MCF 10A (cell line): ENCODE results near the gene SRRM1. TPM values are rescaled to one million over a fixed set of nuclear protein-coding genes. Genes with fewer than 3 reads are reported as not detected.
A peak's percentile ranks its signal among the peaks of the same experiment; 100 is the strongest.

Source experiments
- BruUV-seq: library from RNA; stranded (reverse); fragments of 400-500 nt; replicated peaks from 2 replicates; lab custom pipeline; 2021; lab: Mats Ljungman, UMichigan
- CTCF ChIA-PET: fragments of 300-600 bp; sonication (Branson Sonifier 250); formaldehyde crosslinking; extraction: SDS; loops from one replicate; lab custom pipeline; 2021; ENCODE audit warnings: antibody characterized with exemption, inconsistent platforms; lab: Yijun Ruan, JAX
- POLR2A ChIA-PET: fragments of 300-600, 350-650 bp; sonication (Branson Sonifier 250); formaldehyde crosslinking; extraction: SDS; loops from one replicate; lab custom pipeline; 2020; ENCODE audit warnings: antibody characterized with exemption, inconsistent platforms; lab: Yijun Ruan, JAX
- DNase-seq: peaks from one replicate; pipeline ENCODE4 v3.0.0-alpha.2; 2018; ENCODE audit not compliant: unreplicated experiment
- H3K27ac Mint-ChIP-seq: one replicate; pipeline ENCODE4 v1.8.0; 2022; ENCODE audit warnings: mild to moderate bottlenecking, low read depth, mixed read lengths; ENCODE audit not compliant: unreplicated experiment
- H3K27me3 Mint-ChIP-seq: one replicate; pipeline ENCODE4 v1.8.0; 2022; ENCODE audit warnings: mixed read lengths; ENCODE audit not compliant: insufficient read depth, unreplicated experiment
- H3K36me3 Mint-ChIP-seq: one replicate; pipeline ENCODE4 v1.8.0; 2022; ENCODE audit warnings: mild to moderate bottlenecking, moderate library complexity, mixed read lengths; ENCODE audit not compliant: insufficient read depth, unreplicated experiment
- H3K4me1 Mint-ChIP-seq: one replicate; pipeline ENCODE4 v1.8.0; 2022; ENCODE audit warnings: mixed read lengths; ENCODE audit not compliant: insufficient read depth, unreplicated experiment
- H3K4me3 Mint-ChIP-seq: one replicate; pipeline ENCODE4 v1.8.0; 2022; ENCODE audit warnings: mild to moderate bottlenecking, moderate library complexity, mixed read lengths; ENCODE audit not compliant: unreplicated experiment
- H3K9me3 Mint-ChIP-seq: one replicate; pipeline ENCODE4 v1.8.0; 2022; ENCODE audit warnings: mixed read lengths; ENCODE audit not compliant: unreplicated experiment
- intact Hi-C: fragments of 100-400 bp; cut with micrococcal nuclease; formaldehyde crosslinking; loops from 2 replicates; pipeline ENCODE4 v1.14.1; 2022
- total RNA-seq: library from RNA; stranded (reverse); gene quantifications from 2 replicates; pipeline ENCODE4 v1.2.3, GENCODE V29; 2022
- TF ChIP-seq, protein P1 (sequence below): fragments of 200-600 bp; IDR thresholded peaks from one replicate; pipeline ENCODE4 v1.8.0; 2022; ENCODE audit warnings: antibody characterized with exemption, mild to moderate bottlenecking; ENCODE audit not compliant: unreplicated experiment

SRRM1 gene
- total RNA-seq, 1 experiment from 2014 or later: 154 TPM

DNA sequence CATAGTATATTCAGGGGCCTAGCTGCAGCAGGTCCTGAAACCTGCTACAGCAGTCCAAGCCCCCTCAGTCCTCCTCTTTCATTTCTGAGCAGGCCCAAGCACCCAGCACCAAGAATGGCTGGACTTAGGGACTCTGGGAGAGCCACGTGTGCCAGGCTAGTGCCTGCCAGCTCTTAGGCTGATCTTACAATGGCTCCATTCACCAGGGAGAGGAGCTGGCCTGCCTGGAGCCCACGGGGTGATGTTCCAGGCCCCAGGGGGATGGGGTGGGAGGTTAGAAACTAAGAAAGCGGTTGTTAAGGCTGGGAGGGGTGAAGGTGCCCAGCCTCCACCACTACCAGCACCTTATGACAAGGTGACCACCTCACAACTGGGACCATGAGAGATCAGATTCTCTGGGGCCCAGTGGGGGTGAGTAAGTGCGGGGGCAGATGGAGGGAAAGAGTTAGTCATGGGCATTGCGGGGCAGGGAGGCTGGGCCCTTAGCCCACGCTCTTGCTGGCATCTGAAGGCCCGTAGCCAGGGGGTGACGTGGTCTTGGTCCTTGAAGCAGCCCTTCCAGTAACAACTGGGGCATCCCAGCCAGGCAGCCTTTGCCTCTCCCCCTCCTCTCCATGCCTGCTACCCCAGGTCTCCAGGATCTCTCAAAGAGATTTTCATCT lies 71.9 kb downstream of the SRRM1 start:
- POLR2A ChIA-PET: no interaction called here
- Mint-ChIP-seq H3K36me3 (peaks cover 7% of the 10 kb centered on the region), H3K9me3 (no peaks in the 10 kb centered on the region), H3K27me3 (no peaks in the 10 kb centered on the region), H3K4me1 (peaks cover 11% of the 10 kb centered on the region), H3K4me3 (no peak overlapping the region), H3K27ac (no peak overlapping the region)
- BruUV-seq: no TSS peak
- CTCF ChIA-PET: interaction anchor here (1.0 kb wide), 1 partner anchor 27 kb away, joined by 3 read pairs; no protein-coding TSS in a partner anchor
- TF ChIP-seq, protein P1, sequence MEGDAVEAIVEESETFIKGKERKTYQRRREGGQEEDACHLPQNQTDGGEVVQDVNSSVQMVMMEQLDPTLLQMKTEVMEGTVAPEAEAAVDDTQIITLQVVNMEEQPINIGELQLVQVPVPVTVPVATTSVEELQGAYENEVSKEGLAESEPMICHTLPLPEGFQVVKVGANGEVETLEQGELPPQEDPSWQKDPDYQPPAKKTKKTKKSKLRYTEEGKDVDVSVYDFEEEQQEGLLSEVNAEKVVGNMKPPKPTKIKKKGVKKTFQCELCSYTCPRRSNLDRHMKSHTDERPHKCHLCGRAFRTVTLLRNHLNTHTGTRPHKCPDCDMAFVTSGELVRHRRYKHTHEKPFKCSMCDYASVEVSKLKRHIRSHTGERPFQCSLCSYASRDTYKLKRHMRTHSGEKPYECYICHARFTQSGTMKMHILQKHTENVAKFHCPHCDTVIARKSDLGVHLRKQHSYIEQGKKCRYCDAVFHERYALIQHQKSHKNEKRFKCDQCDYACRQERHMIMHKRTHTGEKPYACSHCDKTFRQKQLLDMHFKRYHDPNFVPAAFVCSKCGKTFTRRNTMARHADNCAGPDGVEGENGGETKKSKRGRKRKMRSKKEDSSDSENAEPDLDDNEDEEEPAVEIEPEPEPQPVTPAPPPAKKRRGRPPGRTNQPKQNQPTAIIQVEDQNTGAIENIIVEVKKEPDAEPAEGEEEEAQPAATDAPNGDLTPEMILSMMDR: no peak
- intact Hi-C loops: no loop called here
- peak; percentile 74 for DNase-seq

DNA sequence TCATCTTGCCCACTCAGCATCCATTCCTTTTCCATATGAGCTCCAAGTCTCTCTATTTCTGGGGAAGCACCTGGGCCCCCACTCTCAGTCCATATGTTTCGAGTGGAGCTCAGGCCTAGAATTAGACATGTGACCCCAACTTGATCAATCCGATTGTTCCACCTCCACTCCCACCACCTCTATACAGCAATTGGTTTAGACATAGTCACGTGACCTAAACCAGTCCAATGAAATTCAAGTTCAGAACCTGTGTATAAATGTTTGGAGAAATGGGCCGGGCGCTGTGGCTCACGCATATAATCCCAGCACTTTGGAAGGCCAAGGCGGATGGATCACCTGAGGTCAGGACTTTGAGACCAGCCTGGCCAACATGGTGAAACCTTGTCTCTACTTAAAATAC lies 72.6 kb downstream of the SRRM1 start:
- H3K4me1 Mint-ChIP-seq: peaks cover 11% of the 10 kb centered on the region
- POLR2A ChIA-PET: no interaction called here
- no TSS peak for BruUV-seq
- no peak for DNase-seq
- H3K27me3 Mint-ChIP-seq: no peaks in the 10 kb centered on the region
- TF ChIP-seq, protein P1: no peak
- intact Hi-C loops: no loop called here
- H3K4me3 Mint-ChIP-seq: no peak overlapping the region
- no peak overlapping the region for H3K27ac Mint-ChIP-seq
- H3K9me3 Mint-ChIP-seq: no peaks in the 10 kb centered on the region
- CTCF ChIA-PET: interaction anchor here (0.5 kb wide), 1 partner anchor 291 kb away, joined by 4 read pairs; no protein-coding TSS in a partner anchor
- H3K36me3 Mint-ChIP-seq: peaks cover 7% of the 10 kb centered on the region

DNA sequence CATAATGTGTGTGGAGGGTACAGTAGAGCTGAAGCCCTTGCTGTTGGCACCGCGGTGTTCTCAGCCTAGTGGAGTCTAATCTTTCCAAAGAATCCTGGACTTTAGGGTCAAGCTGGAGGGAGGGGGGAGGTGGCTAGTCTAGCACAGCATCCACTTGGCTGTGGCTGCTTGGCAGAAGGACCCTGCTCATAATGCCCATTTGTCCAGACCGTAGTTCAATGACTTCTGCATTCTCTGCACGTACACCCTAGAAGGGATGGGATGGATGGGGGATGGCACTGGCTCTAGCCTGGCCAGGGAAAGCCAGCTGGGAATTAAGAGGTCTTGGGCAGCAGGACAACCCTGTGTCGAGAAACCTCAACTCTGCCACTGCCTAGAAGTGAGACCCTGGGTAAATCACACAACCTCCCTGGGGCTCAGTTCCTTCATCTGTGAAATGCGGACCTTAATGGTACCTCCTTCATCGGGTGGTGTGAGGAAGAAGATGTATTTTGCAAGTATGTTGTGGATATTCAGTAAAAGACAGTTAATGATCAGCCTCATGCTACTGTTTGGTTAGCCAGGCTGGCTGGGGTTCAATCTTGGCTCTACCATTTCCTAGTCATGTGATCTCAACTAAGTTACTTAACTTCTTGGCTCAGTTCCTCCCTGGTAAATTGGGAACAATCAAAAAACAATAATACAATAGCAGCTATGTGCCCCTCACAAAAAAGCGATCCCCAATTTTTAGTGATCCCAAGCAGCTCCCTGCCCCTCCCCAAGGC lies 75.0 kb downstream of the SRRM1 start:
- peak overlapping the region; percentile 49 for H3K27ac Mint-ChIP-seq
- no peaks in the 10 kb centered on the region for H3K27me3 Mint-ChIP-seq
- DNase-seq: no peak
- ChIA-PET POLR2A (interaction anchor here (0.6 to 1.5 kb wide), 8 partner anchors 12 to 1714 kb away, joined by 3 to 9 read pairs (median 3); partner anchors contain the start of gene DHDDS), CTCF (interaction anchor here (0.9 to 1.1 kb wide), 2 partner anchors 30 to 726 kb away, joined by 3 to 5 read pairs; no protein-coding TSS in a partner anchor)
- no peak overlapping the region for H3K4me3 Mint-ChIP-seq
- intact Hi-C loops: no loop called here
- peaks cover 7% of the 10 kb centered on the region for H3K36me3 Mint-ChIP-seq
- no TSS peak for BruUV-seq
- peaks cover 11% of the 10 kb centered on the region for H3K4me1 Mint-ChIP-seq
- TF ChIP-seq, protein P1: no peak
- no peaks in the 10 kb centered on the region for H3K9me3 Mint-ChIP-seq

DNA sequence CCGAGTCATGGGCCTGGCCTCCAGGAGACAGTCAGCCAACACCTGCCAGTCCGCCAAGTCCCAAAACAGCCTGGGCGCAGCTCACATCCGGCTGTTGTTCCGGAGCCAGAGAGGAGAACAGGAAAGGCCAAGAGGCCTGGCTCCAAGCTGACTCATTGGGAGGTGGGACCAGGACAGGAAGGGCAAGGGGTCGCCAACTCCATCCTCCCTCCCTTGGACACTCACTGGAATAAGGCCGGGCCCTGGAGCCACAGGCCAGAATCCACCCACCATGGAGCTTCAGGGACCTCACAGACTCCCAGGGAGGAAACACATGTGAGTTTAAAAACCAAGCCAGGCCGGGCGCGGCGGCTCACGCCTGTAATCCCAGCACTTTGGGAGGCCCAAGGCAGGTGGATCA lies 77.0 kb downstream of the SRRM1 start:
- intact Hi-C loops: no loop called here
- ChIA-PET POLR2A (interaction anchor here (0.6 kb wide), 1 partner anchor 23 kb away, joined by 3 read pairs; no protein-coding TSS in a partner anchor), CTCF (interaction anchor here (0.7 to 1.3 kb wide), 2 partner anchors 31 to 37 kb away, joined by 3 read pairs; no protein-coding TSS in a partner anchor)
- Mint-ChIP-seq H3K36me3 (peaks cover 7% of the 10 kb centered on the region), H3K9me3 (no peaks in the 10 kb centered on the region), H3K27me3 (no peaks in the 10 kb centered on the region), H3K4me1 (peaks cover 11% of the 10 kb centered on the region), H3K4me3 (no peak overlapping the region), H3K27ac (no peak overlapping the region)
- peak; percentile 77 for DNase-seq
- no TSS peak for BruUV-seq
- TF ChIP-seq, protein P1: no peak
